HG02981 (cell line): ENCODE results near the gene IRAK4.
"Not testable (repeated sequence)": the region's sequence is repeated elsewhere in the genome, so short reads cannot be mapped to it uniquely, and the experiment has no call there.

Source experiments
- ATAC-seq: cut with Tn5 transposase; IDR thresholded peaks from one replicate; pipeline ENCODE4 v1.9.1; 2021; ENCODE audit warnings: mild to moderate bottlenecking, moderate library complexity; ENCODE audit not compliant: unreplicated experiment

Gene IRAK4

GRCh38 chr12:43758728-43759563 lies at the start of gene IRAK4, which contains the start of gene PUS7L:
Gene IRAK4 (plus strand): TSS chr12:43758951. CDS start chr12:43768112, 9,161 bp downstream.
Gene PUS7L (minus strand): TSS chr12:43758790. CDS start chr12:43755245, 3,545 bp downstream.
- peak; percentile 98 for ATAC-seq

GRCh38 chr12:43711348-43711747 lies 47.4 kb upstream of the IRAK4 start:
- ATAC-seq, result no peak

- ATAC-seq, result no peak
Measured at GRCh38 chr12:43722621-43723020, 36.1 kb upstream of the IRAK4 start.

GRCh38 chr12:43723134-43723533 lies 35.6 kb upstream of the IRAK4 start:
- ATAC-seq, result no peak

- ATAC-seq, result no peak
Measured at GRCh38 chr12:43728117-43728516, 30.6 kb upstream of the IRAK4 start.

- no peak for ATAC-seq
Measured at GRCh38 chr12:43728698-43729097, 30.1 kb upstream of the IRAK4 start.

- ATAC-seq, result no peak
Measured at GRCh38 chr12:43730283-43730682, 28.5 kb upstream of the IRAK4 start.

- no peak for ATAC-seq
Measured at GRCh38 chr12:43733687-43734086, 25.1 kb upstream of the IRAK4 start.

- no peak for ATAC-seq
Measured at GRCh38 chr12:43736927-43737440, 21.8 kb upstream of the IRAK4 start.

GRCh38 chr12:43737646-43738045 lies 21.1 kb upstream of the IRAK4 start:
- ATAC-seq, result no peak

- no peak for ATAC-seq
Measured at GRCh38 chr12:43740511-43741100, 18.1 kb upstream of the IRAK4 start.

GRCh38 chr12:43742106-43742505 lies 16.6 kb upstream of the IRAK4 start:
- no peak for ATAC-seq

GRCh38 chr12:43744826-43745225 lies 13.9 kb upstream of the IRAK4 start:
- ATAC-seq, result no peak

GRCh38 chr12:43749016-43749415 lies 9.7 kb upstream of the IRAK4 start:
- no peak for ATAC-seq

GRCh38 chr12:43750814-43751213 lies 7.9 kb upstream of the IRAK4 start:
- ATAC-seq, result no peak

GRCh38 chr12:43751360-43751759 lies 7.4 kb upstream of the IRAK4 start:
- ATAC-seq, result not testable (repeated sequence)

GRCh38 chr12:43754015-43754414 lies 4.7 kb upstream of the IRAK4 start:
- no peak for ATAC-seq

GRCh38 chr12:43758247-43758727 lies 464 bp upstream of the IRAK4 start:
- ATAC-seq, result peak; percentile 3

- ATAC-seq, result no peak
Measured at GRCh38 chr12:43760396-43760795, 1.6 kb downstream of the IRAK4 start.

GRCh38 chr12:43761500-43761899 lies 2.7 kb downstream of the IRAK4 start:
- ATAC-seq, result no peak

GRCh38 chr12:43762596-43762995 lies 3.8 kb downstream of the IRAK4 start:
- no peak for ATAC-seq

- ATAC-seq, result no peak
Measured at GRCh38 chr12:43763769-43764168, 5.0 kb downstream of the IRAK4 start.
